NB4 (cell line): ENCODE measurements around the gene RPS21.

Experiments
- CTCF ChIP-seq: IDR thresholded peaks from one replicate; pipeline ENCODE4 v1.5.1; 2012; ENCODE audit warnings: low read depth, low read length
- POLR2A ChIP-seq: IDR thresholded peaks from 2 replicates; pipeline ENCODE4 v1.6.1; 2011; ENCODE audit warnings: mild to moderate bottlenecking; ENCODE audit not compliant: insufficient read length; ENCODE audit errors: extremely low read depth

- TF ChIP-seq CTCF (no peak), POLR2A (no peak)
These were observed 27.8 kb upstream of the RPS21 start for GRCh38 chr20:62359043-62359490.
